T-helper 2 cell treated with Interferon-gamma antibody and Interleukin-4, amounts not matched to agents 5 μg/mL and 100 μg/mL, for 36 hours (primary cell): Measurements from ENCODE around the gene PLEKHM3.

Source experiments
- DNase-seq: peaks from one replicate; pipeline ENCODE4 v3.0.0; 2021; ENCODE audit warnings: low spot score
- H3K27ac Mint-ChIP-seq: one replicate; pipeline ENCODE4 v1.8.0; 2021; ENCODE audit warnings: mild to moderate bottlenecking, mixed read lengths
- H3K27me3 Mint-ChIP-seq: one replicate; pipeline ENCODE4 v1.8.0; 2021; ENCODE audit warnings: low read depth, mixed read lengths
- H3K36me3 Mint-ChIP-seq: one replicate; pipeline ENCODE4 v1.8.0; 2021; ENCODE audit warnings: low read depth, mixed read lengths
- H3K4me1 Mint-ChIP-seq: one replicate; pipeline ENCODE4 v1.8.0; 2021; ENCODE audit warnings: low read depth, mixed read lengths
- H3K4me3 Mint-ChIP-seq: one replicate; pipeline ENCODE4 v1.8.0; 2022; ENCODE audit warnings: mild to moderate bottlenecking, moderate library complexity, mixed read lengths
- H3K9me3 Mint-ChIP-seq: one replicate; pipeline ENCODE4 v1.8.0; 2021; ENCODE audit warnings: mixed read lengths

The PLEKHM3 gene

DNA sequence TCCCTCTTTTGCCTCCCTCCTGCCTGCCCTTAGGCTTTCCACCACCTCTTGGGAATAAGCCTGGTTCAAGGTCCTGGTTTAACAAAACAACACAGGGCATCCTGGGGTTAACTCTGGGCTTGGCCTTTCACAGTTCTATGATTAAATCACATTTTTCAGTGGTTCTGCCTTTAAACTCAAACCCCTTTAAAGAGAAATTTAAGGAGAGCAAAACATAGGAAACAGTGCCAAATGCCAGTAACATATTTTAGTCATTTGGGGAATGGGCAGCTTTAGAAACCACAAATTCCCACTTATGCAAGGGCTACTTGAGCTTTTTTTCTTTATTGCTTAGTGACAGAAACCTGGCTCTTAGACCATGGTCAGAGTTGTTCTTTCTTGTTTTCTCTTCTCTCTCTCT, 143.4 kb downstream of the PLEKHM3 start:
- DNase-seq, result no peak
- Mint-ChIP-seq H3K27ac (no peak overlapping the region), H3K36me3 (no peaks in the 10 kb centered on the region), H3K4me1 (no peaks in the 10 kb centered on the region), H3K9me3 (no peaks in the 10 kb centered on the region), H3K4me3 (no peak overlapping the region), H3K27me3 (no peaks in the 10 kb centered on the region)

GRCh38 chr2:207879536-207879935, 145.8 kb downstream of the PLEKHM3 start:
- Mint-ChIP-seq H3K27me3 (no peaks in the 10 kb centered on the region), H3K27ac (no peak overlapping the region), H3K9me3 (no peaks in the 10 kb centered on the region), H3K4me3 (no peak overlapping the region), H3K4me1 (no peaks in the 10 kb centered on the region), H3K36me3 (no peaks in the 10 kb centered on the region)
- DNase-seq, result no peak

GRCh38 chr2:207876842-207877535, 148.3 kb downstream of the PLEKHM3 start:
- H3K27me3 Mint-ChIP-seq, result no peaks in the 10 kb centered on the region
- no peak for DNase-seq
- H3K4me1 Mint-ChIP-seq, result no peaks in the 10 kb centered on the region
- no peak overlapping the region for H3K4me3 Mint-ChIP-seq
- H3K36me3 Mint-ChIP-seq, result no peaks in the 10 kb centered on the region
- H3K27ac Mint-ChIP-seq, result no peak overlapping the region
- H3K9me3 Mint-ChIP-seq, result no peaks in the 10 kb centered on the region

GRCh38 chr2:207875473-207876212, 149.7 kb downstream of the PLEKHM3 start:
- Mint-ChIP-seq H3K27me3 (no peaks in the 10 kb centered on the region), H3K27ac (no peak overlapping the region), H3K36me3 (no peaks in the 10 kb centered on the region), H3K9me3 (no peaks in the 10 kb centered on the region), H3K4me3 (no peak overlapping the region), H3K4me1 (no peaks in the 10 kb centered on the region)
- DNase-seq, result no peak

DNA sequence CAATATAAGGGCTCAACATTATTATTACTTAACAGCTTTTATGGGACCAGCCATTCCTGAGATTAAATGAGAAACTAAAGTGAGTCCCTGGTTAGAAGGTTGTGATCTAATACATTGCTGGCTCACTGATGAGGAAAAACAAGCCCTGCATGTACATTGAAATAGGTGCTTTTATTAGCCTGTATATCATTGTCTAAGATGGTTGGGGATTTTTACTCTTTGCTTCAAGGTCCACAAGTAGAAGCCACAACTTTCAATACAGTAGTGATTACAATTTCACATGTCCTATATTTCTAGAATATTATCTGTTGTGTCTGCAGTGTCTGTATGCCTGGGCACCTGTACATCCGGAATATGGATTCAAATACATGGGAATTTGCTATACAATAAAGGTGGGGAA, 151.5 kb downstream of the PLEKHM3 start:
- no peak overlapping the region for H3K27ac Mint-ChIP-seq
- H3K9me3 Mint-ChIP-seq, result no peaks in the 10 kb centered on the region
- no peak overlapping the region for H3K4me3 Mint-ChIP-seq
- H3K27me3 Mint-ChIP-seq, result no peaks in the 10 kb centered on the region
- no peaks in the 10 kb centered on the region for H3K36me3 Mint-ChIP-seq
- H3K4me1 Mint-ChIP-seq, result peaks cover 3% of the 10 kb centered on the region
- DNase-seq, result no peak

DNA sequence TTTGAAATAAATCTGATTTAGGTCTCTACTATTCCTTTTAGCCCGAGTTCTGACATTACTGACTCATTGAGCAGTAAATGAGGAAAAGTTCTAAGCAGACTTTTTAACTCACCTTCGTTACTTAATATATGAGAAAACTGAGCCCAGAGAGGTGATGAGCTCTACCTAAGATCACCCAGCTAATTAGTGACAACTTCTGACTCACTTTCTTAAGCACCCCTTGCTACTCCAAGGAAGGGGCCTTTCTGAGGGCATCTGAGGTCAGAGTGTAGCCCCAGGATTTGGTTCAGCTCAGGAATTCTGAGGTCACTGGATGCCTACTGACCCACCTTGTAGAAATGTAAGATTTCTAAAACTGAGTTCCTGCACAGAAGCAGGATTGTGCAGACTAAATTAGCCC, 153.4 kb downstream of the PLEKHM3 start:
- Mint-ChIP-seq H3K4me3 (no peak overlapping the region), H3K27me3 (no peaks in the 10 kb centered on the region), H3K9me3 (no peaks in the 10 kb centered on the region), H3K27ac (no peak overlapping the region), H3K36me3 (no peaks in the 10 kb centered on the region), H3K4me1 (peaks cover 3% of the 10 kb centered on the region)
- DNase-seq, result no peak

DNA sequence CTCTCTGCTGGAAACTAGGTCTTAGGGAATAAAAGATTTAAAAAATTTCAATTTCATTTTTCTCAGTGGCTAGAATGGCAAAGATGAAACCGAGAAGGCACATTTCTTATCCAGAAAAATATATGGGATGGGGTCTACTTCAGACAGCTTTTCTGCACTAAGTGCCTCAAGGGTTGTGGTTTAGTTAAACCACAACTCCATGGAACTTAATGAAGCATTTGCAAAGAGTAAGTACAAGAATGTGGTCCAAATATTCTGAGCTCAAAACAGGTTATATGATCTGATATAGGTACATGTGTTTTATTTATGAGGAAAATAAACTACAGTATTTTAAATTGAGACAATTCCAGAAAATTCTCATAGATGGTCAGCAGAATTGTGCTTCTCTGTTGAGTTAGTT, 153.8 kb downstream of the PLEKHM3 start:
- Mint-ChIP-seq H3K36me3 (no peaks in the 10 kb centered on the region), H3K27ac (no peak overlapping the region)

GRCh38 chr2:207870814-207871213, 154.5 kb downstream of the PLEKHM3 start:
- peaks cover 3% of the 10 kb centered on the region for H3K4me1 Mint-ChIP-seq
- H3K27ac Mint-ChIP-seq, result no peak overlapping the region
- H3K9me3 Mint-ChIP-seq, result no peaks in the 10 kb centered on the region

More for the DNA sequence above, 153.8 kb downstream of the PLEKHM3 start:
- H3K27me3 Mint-ChIP-seq, result no peaks in the 10 kb centered on the region
- H3K4me1 Mint-ChIP-seq, result peaks cover 3% of the 10 kb centered on the region
- H3K9me3 Mint-ChIP-seq, result no peaks in the 10 kb centered on the region
- no peak overlapping the region for H3K4me3 Mint-ChIP-seq
- DNase-seq, result no peak

DNA sequence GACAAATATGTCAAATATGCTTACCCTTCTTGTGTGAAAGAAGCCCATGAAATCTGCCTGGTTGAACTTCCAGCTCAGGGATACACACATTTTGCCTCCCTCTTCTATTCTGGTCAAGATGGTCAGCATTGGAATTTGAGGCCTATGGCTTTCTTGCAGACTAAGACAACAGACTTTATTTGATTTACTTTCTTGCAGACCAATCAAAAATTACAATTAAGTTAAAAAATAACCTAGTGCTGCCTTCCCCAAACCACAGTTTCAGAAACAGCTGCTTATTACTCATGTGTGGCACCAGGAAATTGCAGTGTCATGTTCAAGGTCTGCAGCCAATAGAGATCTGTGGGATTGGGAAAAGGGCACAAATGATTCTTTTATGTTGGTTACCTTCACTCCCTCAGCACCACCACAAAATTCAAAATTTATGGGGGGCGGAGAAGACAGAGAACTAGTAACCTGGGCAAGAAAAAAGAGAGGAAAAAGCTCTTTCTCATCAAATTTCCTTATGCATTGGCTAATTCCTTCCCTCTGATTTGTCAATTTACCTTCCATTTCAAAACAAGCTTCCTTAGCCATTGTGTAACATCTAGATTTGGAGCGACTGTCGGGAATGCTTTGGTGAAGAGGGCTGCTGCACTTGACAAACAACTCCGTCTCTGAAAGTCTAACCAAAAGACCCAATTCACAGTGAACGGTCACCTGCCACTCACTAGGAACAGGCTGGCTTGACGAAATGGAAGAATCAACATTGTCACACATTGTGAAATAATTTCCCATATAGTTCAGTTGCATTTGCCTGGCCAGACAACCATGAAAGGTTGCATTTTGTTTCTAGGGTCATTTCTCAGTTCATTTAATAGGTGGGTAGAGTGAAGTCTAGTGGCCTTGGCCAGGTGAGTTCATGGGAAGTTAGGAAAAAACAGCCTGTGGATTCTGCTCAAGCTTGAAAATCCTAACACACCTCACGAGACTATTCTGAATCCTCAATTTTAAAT, 155.2 kb downstream of the PLEKHM3 start:
- H3K4me3 Mint-ChIP-seq, result no peak overlapping the region

More at GRCh38 chr2:207870814-207871213, 154.5 kb downstream of the PLEKHM3 start:
- Mint-ChIP-seq H3K36me3 (no peaks in the 10 kb centered on the region), H3K4me3 (no peak overlapping the region), H3K27me3 (no peaks in the 10 kb centered on the region)
- DNase-seq, result no peak

GRCh38 chr2:207868855-207869596, 156.3 kb downstream of the PLEKHM3 start:
- DNase-seq, result no peak
- no peak overlapping the region for H3K27ac Mint-ChIP-seq
- H3K4me3 Mint-ChIP-seq, result no peak overlapping the region
- no peaks in the 10 kb centered on the region for H3K36me3 Mint-ChIP-seq
- H3K27me3 Mint-ChIP-seq, result no peaks in the 10 kb centered on the region
- peaks cover 3% of the 10 kb centered on the region for H3K4me1 Mint-ChIP-seq
- H3K9me3 Mint-ChIP-seq, result no peaks in the 10 kb centered on the region

More for the DNA sequence above, 155.2 kb downstream of the PLEKHM3 start:
- no peak overlapping the region for H3K27ac Mint-ChIP-seq
- H3K27me3 Mint-ChIP-seq, result no peaks in the 10 kb centered on the region
- H3K9me3 Mint-ChIP-seq, result no peaks in the 10 kb centered on the region
- no peak for DNase-seq
- peaks cover 3% of the 10 kb centered on the region for H3K4me1 Mint-ChIP-seq
- H3K36me3 Mint-ChIP-seq, result no peaks in the 10 kb centered on the region

DNA sequence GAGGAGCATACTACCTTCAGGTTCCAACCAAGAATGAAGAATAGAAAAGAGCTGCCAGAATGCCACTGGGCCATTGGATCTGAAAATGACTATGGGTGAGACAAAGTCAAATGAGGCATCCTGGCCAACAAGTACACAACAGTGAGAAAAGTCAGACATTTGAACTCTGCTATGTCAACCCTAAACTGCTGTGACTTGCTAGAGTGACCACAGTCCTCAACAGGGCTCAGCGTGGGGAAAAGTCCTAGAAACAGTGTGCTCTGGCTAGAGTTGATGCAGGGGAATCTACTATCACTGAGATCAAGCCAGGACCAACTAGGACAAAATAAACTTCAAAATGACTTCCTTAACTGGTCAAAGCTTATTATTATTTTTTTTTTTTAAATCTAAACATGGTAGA, 157.4 kb downstream of the PLEKHM3 start:
- Mint-ChIP-seq H3K9me3 (no peaks in the 10 kb centered on the region), H3K4me1 (peaks cover 3% of the 10 kb centered on the region), H3K27ac (no peak overlapping the region), H3K36me3 (no peaks in the 10 kb centered on the region), H3K4me3 (no peak overlapping the region), H3K27me3 (no peaks in the 10 kb centered on the region)
- no peak for DNase-seq

- Mint-ChIP-seq H3K9me3 (no peaks in the 10 kb centered on the region), H3K27me3 (no peaks in the 10 kb centered on the region), H3K36me3 (no peaks in the 10 kb centered on the region), H3K27ac (no peak overlapping the region), H3K4me3 (no peak overlapping the region), H3K4me1 (peaks cover 3% of the 10 kb centered on the region)
- no peak for DNase-seq
Observed at GRCh38 chr2:207867056-207867455, 158.3 kb downstream of the PLEKHM3 start.

GRCh38 chr2:207865210-207865609, 160.1 kb downstream of the PLEKHM3 start:
- DNase-seq, result no peak
- Mint-ChIP-seq H3K27me3 (no peaks in the 10 kb centered on the region), H3K4me1 (peaks cover 3% of the 10 kb centered on the region), H3K9me3 (no peaks in the 10 kb centered on the region), H3K36me3 (no peaks in the 10 kb centered on the region), H3K4me3 (no peak overlapping the region), H3K27ac (no peak overlapping the region)
